NCI-H1092 (cell line): ENCODE measurements around the gene CACHD1.
"Not testable (repeated sequence)": the region's sequence is repeated elsewhere in the genome, so short reads cannot be mapped to it uniquely, and the experiment has no call there.

ENCODE experiments used
- DNase-seq: peaks from one replicate; lab custom pipeline; 2025; lab: John Stamatoyannopoulos, UW

The CACHD1 gene

GRCh38 chr1:64497088-64497883, 27.4 kb downstream of the CACHD1 start:
- no peak for DNase-seq

DNA sequence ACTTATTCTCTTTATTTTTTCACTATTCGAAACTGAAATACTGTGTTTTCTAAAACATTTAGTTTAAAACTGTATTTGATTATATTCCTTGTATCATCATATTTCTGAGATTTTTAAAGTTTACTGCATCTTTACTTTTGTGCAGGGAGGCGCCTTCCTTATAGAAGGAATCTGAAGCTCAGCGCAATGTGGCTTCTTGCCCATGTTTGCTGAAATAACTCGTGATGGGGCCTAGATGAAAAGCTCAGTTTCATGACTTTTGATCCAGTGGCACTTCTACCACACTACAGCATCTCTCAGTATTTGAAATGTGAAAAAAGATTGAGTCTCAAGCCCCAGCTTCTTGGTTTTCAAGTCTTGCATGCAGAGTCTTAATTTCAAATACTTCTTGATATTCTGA, 28.4 kb downstream of the CACHD1 start:
- DNase-seq, result no peak

DNA sequence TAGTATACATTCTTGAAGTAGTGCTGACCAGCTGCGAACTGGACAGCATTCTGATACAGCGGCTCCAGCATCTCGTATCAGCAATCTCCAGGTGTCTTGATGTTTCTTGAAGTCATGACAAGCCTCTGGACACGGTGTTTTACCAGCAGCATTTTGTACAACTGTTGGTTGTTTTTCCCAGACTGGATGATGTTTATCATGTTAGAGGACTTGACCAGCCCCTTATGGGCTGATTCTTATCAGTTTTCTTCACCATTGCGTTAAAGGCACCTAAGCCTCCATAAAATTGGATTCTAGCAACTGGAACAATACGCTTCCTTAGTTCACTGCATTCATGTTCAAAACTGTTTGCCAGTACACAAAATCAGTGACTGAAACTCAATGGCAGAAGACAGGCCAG, 29.1 kb downstream of the CACHD1 start:
- DNase-seq, result no peak

- DNase-seq, result no peak
These were observed 30.0 kb downstream of the CACHD1 start for GRCh38 chr1:64499966-64500365.

- DNase-seq, result no peak
These were observed 32.2 kb downstream of the CACHD1 start for GRCh38 chr1:64502083-64502482.

DNA sequence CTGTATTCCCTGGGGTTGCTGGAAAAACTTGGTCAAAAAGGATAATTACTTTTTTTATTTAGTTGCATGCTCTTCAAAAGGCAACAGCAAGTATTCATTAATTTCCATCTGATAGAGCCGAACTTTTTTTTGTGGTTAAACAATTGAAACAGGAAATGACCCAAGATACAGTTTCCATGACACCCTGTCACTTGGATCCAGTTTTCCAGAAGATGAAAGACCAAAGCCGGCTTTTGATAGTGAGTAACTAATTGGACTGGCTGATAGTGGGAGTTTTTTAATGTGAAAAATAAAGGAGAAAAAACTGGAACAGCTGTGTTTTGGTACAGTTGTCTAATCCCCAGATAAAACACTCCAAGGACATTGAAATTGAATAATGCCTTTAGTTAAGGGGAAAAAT, 33.0 kb downstream of the CACHD1 start:
- no peak for DNase-seq

DNA sequence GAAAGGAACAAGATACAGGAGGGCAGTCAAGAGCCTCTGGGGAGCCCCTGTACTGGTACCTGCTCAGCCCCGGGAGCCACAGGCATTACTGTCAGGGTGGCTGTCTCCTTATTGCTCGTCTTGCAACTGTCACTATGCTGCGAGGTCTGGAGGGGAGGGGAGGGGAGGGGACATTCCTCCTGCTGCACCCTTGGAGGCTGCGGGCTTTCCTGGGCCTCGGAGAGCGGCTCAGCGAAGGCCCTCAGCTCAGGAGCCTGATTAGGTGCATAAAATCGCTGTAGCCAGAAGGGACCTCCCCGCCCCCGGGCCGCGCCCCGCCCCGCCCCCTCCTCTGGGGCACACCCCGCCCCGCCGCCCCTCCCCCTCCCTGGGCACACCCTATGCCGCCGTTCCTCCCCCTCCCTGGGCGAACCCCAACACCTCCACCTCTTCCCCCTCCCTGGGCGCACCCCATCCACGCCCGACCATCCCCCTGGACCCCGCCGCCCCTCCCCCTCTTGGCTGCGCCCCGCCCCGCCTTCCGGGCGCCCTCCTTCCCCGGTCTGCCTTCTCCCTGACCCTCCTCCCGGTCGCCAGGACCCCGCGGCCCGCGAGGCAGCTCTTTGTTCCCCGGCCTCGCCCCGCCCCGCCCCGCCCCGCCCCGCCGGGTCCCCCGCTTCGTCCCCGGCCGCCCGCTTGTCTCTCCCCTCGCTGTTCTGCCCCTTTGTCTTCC, 35.5 kb downstream of the CACHD1 start:
- DNase-seq, result no peak

- peak; percentile 41 for DNase-seq
These were observed 36.2 kb downstream of the CACHD1 start for GRCh38 chr1:64505944-64506655.

DNA sequence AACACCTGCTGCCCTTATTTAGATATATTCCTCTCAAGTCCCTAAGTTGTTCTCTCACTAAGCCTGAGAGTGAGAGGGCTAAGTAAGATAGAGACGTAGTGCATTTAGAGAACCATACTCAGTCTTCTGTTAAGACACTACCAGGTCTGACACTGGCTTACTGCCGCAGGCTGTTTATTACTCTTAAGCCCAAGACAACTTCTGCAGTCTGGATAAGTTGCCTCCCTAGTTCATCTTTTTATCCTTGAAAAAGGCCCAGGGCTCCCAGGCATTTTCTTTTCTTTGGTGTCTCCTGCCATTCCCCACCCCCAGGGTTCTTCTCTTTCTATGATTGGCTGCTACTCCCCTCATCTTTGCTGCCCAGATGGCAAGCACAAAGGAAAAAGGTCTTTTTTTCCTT, 38.7 kb downstream of the CACHD1 start:
- no peak for DNase-seq

DNA sequence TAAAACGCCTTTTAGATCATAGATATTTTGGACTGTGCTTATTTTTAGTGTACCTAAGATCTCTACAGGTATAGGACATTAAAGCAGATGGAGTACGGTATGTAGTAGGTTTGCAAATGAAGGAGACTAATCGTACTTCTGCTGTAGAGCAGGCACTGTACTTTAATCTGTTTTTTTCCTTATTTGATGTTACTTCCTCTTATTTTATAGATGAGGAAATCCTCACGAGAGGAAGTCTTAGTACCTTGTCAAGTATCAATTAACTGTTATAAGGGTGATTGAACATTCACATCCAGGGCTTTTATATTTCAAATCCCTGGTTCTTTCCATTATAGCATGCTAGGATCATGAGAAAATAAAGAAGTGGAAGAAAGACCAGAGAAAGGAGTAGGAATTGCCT, 41.1 kb downstream of the CACHD1 start:
- DNase-seq, result no peak

DNA sequence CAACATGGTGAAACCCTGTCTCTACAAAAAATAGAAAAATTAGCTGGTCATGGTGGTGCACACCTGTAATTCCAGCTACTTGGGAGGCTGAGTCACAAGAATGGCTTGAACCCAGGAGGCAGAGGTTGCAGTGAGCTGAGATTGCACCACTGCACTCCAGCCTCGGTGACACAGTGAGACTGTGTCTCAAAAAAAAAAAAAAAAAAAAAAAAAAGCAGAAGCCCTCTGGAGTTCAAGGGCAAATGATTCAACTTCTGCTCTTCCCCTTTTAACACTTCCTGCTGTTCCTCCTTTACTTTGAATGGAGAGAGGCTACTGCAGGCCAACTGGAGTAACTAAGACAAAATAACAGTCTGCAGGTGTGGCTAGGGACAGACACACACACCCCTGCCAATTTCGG, 42.3 kb downstream of the CACHD1 start:
- not testable (repeated sequence) for DNase-seq

DNA sequence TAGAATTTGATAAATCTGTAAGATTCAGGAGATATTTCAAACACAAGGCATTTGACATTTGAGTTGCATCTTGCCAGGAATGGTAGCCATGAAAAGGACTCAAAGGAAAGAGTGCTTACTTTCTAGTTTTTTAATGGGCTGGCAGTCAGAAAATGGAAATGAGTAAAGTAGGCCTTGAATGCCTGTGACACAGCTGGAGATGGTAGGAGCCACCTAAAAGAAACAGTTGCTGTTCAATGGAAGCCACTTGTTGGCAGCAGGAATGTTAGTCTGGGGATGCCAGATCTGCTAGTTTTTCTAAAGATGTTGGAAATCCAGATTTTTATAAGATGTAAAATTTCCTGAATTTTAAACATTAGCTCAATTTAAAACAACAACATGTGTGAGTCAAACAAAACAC, 43.6 kb downstream of the CACHD1 start:
- DNase-seq, result no peak

DNA sequence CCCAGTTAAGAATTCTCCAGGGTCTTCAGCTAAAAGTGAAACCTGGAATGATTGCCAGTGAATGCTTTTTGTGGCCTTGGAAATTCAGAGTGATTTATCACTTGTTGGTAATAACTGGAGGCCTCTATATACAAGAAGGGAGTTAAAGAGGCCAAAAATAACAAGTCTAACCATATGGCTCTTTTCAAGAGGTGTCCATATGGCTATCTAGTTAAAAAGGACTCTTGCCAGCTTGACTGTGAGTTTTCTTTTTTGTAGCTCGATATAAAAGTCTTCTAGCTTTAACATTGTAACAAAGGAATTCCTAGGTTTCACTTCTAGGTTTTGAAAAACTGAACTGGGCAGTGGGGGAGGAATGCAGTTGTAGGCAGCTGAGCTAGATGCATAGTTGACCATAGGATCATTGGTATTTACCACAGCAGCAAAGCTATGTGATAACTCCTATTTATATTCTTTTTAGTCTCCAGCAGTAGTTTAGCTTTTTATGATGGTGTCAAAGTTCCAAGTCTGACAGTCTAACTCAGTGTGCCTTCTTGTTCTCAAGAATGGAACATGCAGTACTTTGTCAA, 44.4 kb downstream of the CACHD1 start:
- DNase-seq, result no peak

DNA sequence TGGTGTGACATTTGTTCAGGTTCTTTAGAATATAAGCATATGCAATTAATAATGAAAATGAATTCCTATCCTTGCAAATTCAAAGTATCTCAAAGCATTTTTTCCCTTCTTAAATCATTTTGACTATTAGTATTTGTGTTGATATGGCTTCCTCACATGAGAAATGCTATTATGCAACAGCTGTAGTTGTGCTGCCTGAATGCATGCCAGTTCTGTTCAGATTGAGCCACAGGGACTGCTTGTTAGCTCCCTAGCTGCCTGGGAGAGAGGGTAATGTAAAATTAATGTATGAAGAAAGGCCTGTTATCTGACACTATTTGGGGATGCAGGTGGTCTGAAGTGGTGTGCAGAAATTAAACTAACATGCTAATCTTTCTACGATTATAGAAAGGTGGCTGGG, 45.5 kb downstream of the CACHD1 start:
- no peak for DNase-seq

DNA sequence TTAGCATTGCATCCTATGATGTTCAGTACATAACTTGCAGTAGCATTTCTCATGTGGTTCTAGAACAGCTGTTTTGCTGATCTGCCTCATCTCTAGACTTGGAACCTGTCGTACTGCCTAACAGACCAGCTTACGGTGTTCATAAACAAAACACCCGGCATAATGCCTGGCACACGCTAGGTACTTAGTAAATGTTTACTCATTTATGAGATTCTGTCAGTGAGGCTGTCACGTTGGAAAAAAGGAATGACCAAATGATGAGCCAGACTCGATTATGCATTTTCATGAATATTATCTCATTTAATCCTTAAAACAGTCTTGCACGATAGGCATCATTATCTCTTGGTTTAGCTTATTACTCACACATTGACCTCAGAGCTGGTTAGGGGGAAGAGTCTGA, 46.4 kb downstream of the CACHD1 start:
- no peak for DNase-seq

GRCh38 chr1:64516803-64517568, 47.1 kb downstream of the CACHD1 start:
- DNase-seq, result no peak

GRCh38 chr1:64517640-64518039, 47.7 kb downstream of the CACHD1 start:
- no peak for DNase-seq

GRCh38 chr1:64518692-64519481, 49.0 kb downstream of the CACHD1 start:
- DNase-seq, result no peak

GRCh38 chr1:64519901-64520300, 50.0 kb downstream of the CACHD1 start:
- DNase-seq, result no peak

DNA sequence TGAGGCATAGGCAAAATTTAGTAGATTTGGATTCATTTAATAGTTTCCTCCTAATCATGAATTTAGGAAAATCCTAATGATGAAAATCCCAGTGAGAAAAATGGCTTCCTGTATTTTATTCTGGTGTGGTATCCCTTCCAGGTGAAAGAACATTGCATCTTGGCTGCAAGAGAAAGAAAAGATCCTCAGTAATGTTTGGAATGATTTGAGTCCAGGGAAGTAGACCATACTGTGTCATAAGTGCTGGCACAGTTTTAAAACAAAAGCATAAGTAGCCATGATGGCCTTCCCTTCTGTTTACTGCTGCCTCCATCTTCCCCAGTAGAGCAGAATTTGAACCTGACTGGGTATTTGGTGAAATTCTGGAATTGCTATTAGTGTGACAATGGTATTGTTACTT, 52.8 kb downstream of the CACHD1 start:
- no peak for DNase-seq
